K562 (cell line): ENCODE results near the gene SIT1. TPM values are rescaled to one million over a fixed set of nuclear protein-coding genes. Genes with fewer than 3 reads are reported as not detected.
A peak's percentile ranks its signal among the peaks of the same experiment; 100 is the strongest.

Experiments used
- ATF4 ChIP-seq: fragments of 450-650 bp; formaldehyde crosslinking; IDR thresholded peaks from 2 replicates; pipeline ENCODE4 v1.4.0; 2022; ENCODE audit warnings: mild to moderate bottlenecking, moderate library complexity
- BRD9 ChIP-seq: fragments of 450-650 bp; IDR thresholded peaks from 2 replicates; pipeline ENCODE4 v1.6.1; 2018; ENCODE audit warnings: low read depth; ENCODE audit not compliant: partially characterized antibody
- CCAR2 ChIP-seq: fragments of 200-400 bp; formaldehyde crosslinking; IDR thresholded peaks from 2 replicates; pipeline ENCODE4 v1.6.1; 2017; ENCODE audit warnings: mild to moderate bottlenecking, low read depth, low read length
- EP300 ChIP-seq: IDR thresholded peaks from 2 replicates; pipeline ENCODE4 v1.6.1; 2012; ENCODE audit warnings: low read length, improper control_type of control experiment
- ESRRA ChIP-seq: fragments of 450-650 bp; IDR thresholded peaks from 2 replicates; pipeline ENCODE4 v1.6.1; 2014; ENCODE audit warnings: low read depth, mild to moderate bottlenecking, moderate library complexity, borderline replicate concordance
- ID3 ChIP-seq, 2 experiments: fragments of 250-450 bp in 1 of 2; fragments of 450-650 bp in 1 of 2; sonication (Bioruptor Pico) in 1 of 2; IDR thresholded peaks; 2 replicates each; pipeline versions ENCODE4 v1.6.1 to v1.8.0; 2016 to 2021; ENCODE audit warnings: mild to moderate bottlenecking in 2 of 2, moderate library complexity in 2 of 2, missing compliant biosample characterization in 1 of 2, missing genetic modification characterization in 1 of 2
- MAFF ChIP-seq: IDR thresholded peaks from 2 replicates; pipeline ENCODE4 v1.6.1; 2012; ENCODE audit warnings: low read length, improper control_type of control experiment
- MAFK ChIP-seq: IDR thresholded peaks from 2 replicates; pipeline ENCODE4 v1.6.1; 2011; ENCODE audit warnings: low read length, improper control_type of control experiment
- MEF2D ChIP-seq: conservative IDR thresholded peaks from 2 replicates; pipeline ENCODE4 v1.6.1; 2016; ENCODE audit warnings: low read depth, missing genetic modification characterization, missing compliant biosample characterization
- MTA1 ChIP-seq: fragments of 450-650 bp; IDR thresholded peaks from 2 replicates; pipeline ENCODE4 v1.6.1; 2017; ENCODE audit warnings: borderline replicate concordance
- NFE2 ChIP-seq: IDR thresholded peaks from 2 replicates; pipeline ENCODE4 v1.6.1; 2014; ENCODE audit warnings: antibody characterized with exemption, low read depth
- NFYB ChIP-seq: IDR thresholded peaks from 2 replicates; pipeline ENCODE4 v1.6.1; 2011; ENCODE audit warnings: mild to moderate bottlenecking, moderate library complexity; ENCODE audit not compliant: insufficient read length; ENCODE audit errors: extremely low read depth
- PHTF2 ChIP-seq: fragments of 250-450 bp; sonication (Bioruptor Pico); IDR thresholded peaks from 2 replicates; pipeline ENCODE4 v1.5.0; 2021; ENCODE audit warnings: mild to moderate bottlenecking
- POLR2A ChIP-seq: fragments of 450-650 bp; conservative IDR thresholded peaks from 2 replicates; pipeline ENCODE4 v1.6.1; 2016
- RAD21 ChIP-seq, 2 experiments: fragments of 250-450 bp in 1 of 2; fragments of 450-650 bp in 1 of 2; sonication (Bioruptor Pico) in 1 of 2; formaldehyde crosslinking in 1 of 2; IDR thresholded peaks in 1 of 2; conservative IDR thresholded peaks in 1 of 2; 2 replicates each; pipeline versions ENCODE4 v1.4.0 to v1.8.0; 2020 to 2022; ENCODE audit warnings: mild to moderate bottlenecking in 2 of 2, moderate library complexity in 1 of 2
- SIN3B ChIP-seq: fragments of 450-650 bp; IDR thresholded peaks from 2 replicates; pipeline ENCODE4 v1.6.1; 2017; ENCODE audit warnings: low read depth, mild to moderate bottlenecking, moderate library complexity
- SLC30A9 ChIP-seq: fragments of 250-450 bp; sonication (Bioruptor Pico); IDR thresholded peaks from 2 replicates; pipeline ENCODE4 v1.8.0; 2022; ENCODE audit warnings: mild to moderate bottlenecking, moderate library complexity
- SP2 ChIP-seq: IDR thresholded peaks from 2 replicates; pipeline ENCODE4 v1.6.1; 2011; ENCODE audit warnings: mild to moderate bottlenecking, low read depth, low read length, moderate library complexity; ENCODE audit not compliant: poor library complexity, severe bottlenecking; ENCODE audit errors: extremely low read depth
- TRIM25 ChIP-seq: fragments of 450-650 bp; IDR thresholded peaks from 2 replicates; pipeline ENCODE4 v1.7.0; 2016; ENCODE audit warnings: borderline replicate concordance
- U2AF1 ChIP-seq: fragments of 200-400 bp; formaldehyde crosslinking; optimal IDR thresholded peaks from 2 replicates; pipeline ENCODE3; 2017; ENCODE audit warnings: mild to moderate bottlenecking, low read depth, low read length, moderate library complexity
- ZBTB7A ChIP-seq: IDR thresholded peaks from 2 replicates; pipeline ENCODE4 v1.6.1; 2011; ENCODE audit warnings: low read depth, mild to moderate bottlenecking, low read length, moderate library complexity, borderline replicate concordance; ENCODE audit not compliant: control insufficient read depth
- ZNF24 ChIP-seq: fragments of 450-650 bp; IDR thresholded peaks from 2 replicates; pipeline ENCODE4 v1.6.1; 2016
- ZNF395 ChIP-seq: fragments of 200-800 bp; sonication (Bioruptor generic); IDR thresholded peaks from 2 replicates; pipeline ENCODE4 v1.6.1; 2017; ENCODE audit warnings: missing genetic modification characterization, missing compliant biosample characterization
- ZNF583 ChIP-seq: fragments of 250-450 bp; sonication (Bioruptor Pico); IDR thresholded peaks from 2 replicates; pipeline ENCODE4 v1.4.0; 2020
- polyA plus RNA-seq, 8 experiments: library from polyadenylated mRNA; depleted of rRNA in 4 of 8; stranded (reverse) in 5 of 8; unstranded in 3 of 8; fragments of >200 nt; fragmentation: Nextera tagmentation in 2 of 8; fragmentation: Illumina TruSeq in 1 of 8; extraction: Ambion mirVana in 2 of 8; extraction: Trizol in 1 of 8; gene quantifications; 2 replicates each; pipeline versions ENCODE4 v1.2.1 to v1.2.3, GENCODE V29; 2011 to 2014; ENCODE audit warnings: inconsistent platforms in 1 of 8, missing spikeins in 1 of 8
- total RNA-seq, 7 experiments: library from RNA; depleted of rRNA in 6 of 7; stranded (reverse); fragments of >200 nt in 6 of 7; fragmentation: Illumina TruSeq in 2 of 7; extraction: Trizol in 2 of 7; gene quantifications; 2 replicates each; pipeline versions ENCODE4 v1.2.1 to v1.2.3, GENCODE V29; 2011 to 2021; ENCODE audit warnings: low replicate concordance in 1 of 7

Gene SIT1
- total and polyA plus RNA-seq, 9 of the 15 experiments (the other 6 are each of a cell fraction or from before 2014, with no cell fraction given): not detected

DNA sequence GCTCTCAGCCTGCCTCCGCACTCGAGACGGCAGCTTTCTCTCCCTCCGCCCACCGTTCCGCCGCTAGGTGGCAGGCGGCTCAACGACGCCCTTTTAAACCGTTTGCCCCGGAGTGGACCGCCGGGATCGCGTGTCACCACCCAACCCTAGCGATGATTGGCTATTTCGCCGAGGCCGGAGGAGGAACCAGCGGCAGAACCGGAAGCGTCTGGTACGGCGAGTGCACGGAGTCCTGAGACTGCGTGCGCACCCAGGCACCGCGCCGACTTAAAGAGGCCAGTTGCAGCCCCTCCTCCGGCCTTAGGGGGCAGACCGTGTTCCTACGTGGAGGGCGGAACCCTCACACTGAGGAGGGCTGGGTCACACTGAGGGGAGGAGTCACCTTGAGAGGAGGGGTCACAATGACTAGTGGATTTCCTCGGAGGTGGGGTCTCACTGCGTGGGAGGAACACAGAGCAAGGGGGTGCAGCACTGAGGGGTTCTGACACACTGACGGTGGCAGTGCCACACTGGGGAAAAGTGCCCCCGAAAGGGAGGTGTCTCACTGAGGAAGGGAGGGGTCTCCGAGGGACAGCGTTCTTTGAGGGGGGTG lies 46.6 kb downstream of the SIT1 start (continued):
- TF ChIP-seq ESRRA (peak; percentile 66; the same call in 1 of the 2 replicates), ID3 (CRISPR knock-in tag; IDR thresholded peaks at IDR 0.05) (no peak), ID3 (tag; IDR thresholded peaks at IDR 0.05) (no peak), SP2 (no peak), SIN3B (no peak), SLC30A9 (no peak), RAD21 (CRISPR knock-in tag; conservative IDR thresholded peaks at IDR 0.05 in 1 of 2, IDR thresholded peaks at IDR 0.05 in 1 of 2) (peak; percentile 15 to 57), ZNF395 (CRISPR knock-in tag) (no peak), U2AF1 (no peak), ATF4 (CRISPR knock-in tag) (no peak), TRIM25 (no peak), MTA1 (no peak), ZNF24 (no peak; the same call in 1 of the 2 replicates), PHTF2 (CRISPR knock-in tag) (no peak), ZBTB7A (peak; percentile 95), POLR2A (peak; percentile 71; the same call in 1 of the 2 replicates), NFE2 (peak; percentile 82), MAFK (no peak; the same call in 1 of the 2 replicates), EP300 (no peak), BRD9 (no peak), NFYB (peak; percentile 24), MEF2D (tag) (no peak), ZNF583 (CRISPR knock-in tag) (0 out of 2 replicates have a peak, but pooled peaks have one; percentile 70), CCAR2 (no peak), MAFF (no peak)
